GM23248 (cell line): ENCODE measurements around the gene RBFOX1. TPM values are rescaled to one million over a fixed set of nuclear protein-coding genes. Genes with fewer than 3 reads are reported as not detected.

Experiments used
- DNase-seq: peaks from one replicate; pipeline ENCODE4 v3.0.0-alpha.2; 2015
- H2AFZ ChIP-seq: fragments of 200-600 bp; sonication (generic); 2 replicates; pipeline ENCODE4 v1.6.1; 2016; ENCODE audit warnings: antibody characterized with exemption
- H3F3A ChIP-seq: fragments of 200-600 bp; sonication (generic); 2 replicates; pipeline ENCODE4 v1.6.1; 2016; ENCODE audit warnings: mild to moderate bottlenecking, antibody characterized with exemption, mixed run types; ENCODE audit not compliant: insufficient read depth
- H3K27ac ChIP-seq: fragments of 200-600 bp; sonication (generic); 2 replicates; pipeline ENCODE4 v1.5.1; 2016; ENCODE audit warnings: mild to moderate bottlenecking
- H3K27me3 ChIP-seq: fragments of 200-600 bp; sonication (generic); replicated peaks from 2 replicates; pipeline ENCODE4 v1.6.1; 2016; ENCODE audit warnings: mild to moderate bottlenecking; ENCODE audit not compliant: insufficient read depth
- H3K36me3 ChIP-seq: fragments of 200-600 bp; sonication (generic); 2 replicates; pipeline ENCODE4 v1.6.1; 2016; ENCODE audit warnings: low read depth, mild to moderate bottlenecking
- H3K4me1 ChIP-seq: fragments of 200-600 bp; sonication (generic); 2 replicates; pipeline ENCODE4 v1.6.1; 2016; ENCODE audit warnings: mild to moderate bottlenecking; ENCODE audit not compliant: insufficient read depth
- H3K4me2 ChIP-seq: fragments of 200-600 bp; sonication (generic); one replicate; pipeline ENCODE4 v1.6.1; 2016; ENCODE audit warnings: mild to moderate bottlenecking; ENCODE audit not compliant: unreplicated experiment
- H3K4me3 ChIP-seq: fragments of 200-600 bp; sonication (generic); 2 replicates; pipeline ENCODE4 v1.5.1; 2016; ENCODE audit warnings: mild to moderate bottlenecking
- H3K79me2 ChIP-seq: fragments of 200-600 bp; sonication (generic); 2 replicates; pipeline ENCODE4 v1.6.1; 2016; ENCODE audit warnings: mild to moderate bottlenecking; ENCODE audit not compliant: insufficient read depth
- H3K9ac ChIP-seq: fragments of 200-600 bp; sonication (generic); 2 replicates; pipeline ENCODE4 v1.6.1; 2016; ENCODE audit warnings: mild to moderate bottlenecking
- H3K9me2 ChIP-seq: fragments of 200-600 bp; sonication (generic); 2 replicates; pipeline ENCODE4 v1.6.1; 2016; ENCODE audit warnings: mixed run types, mild to moderate bottlenecking, moderate library complexity; ENCODE audit not compliant: insufficient read depth
- H3K9me3 ChIP-seq: fragments of 200-600 bp; sonication (generic); one replicate; pipeline ENCODE4 v1.6.1; 2017; ENCODE audit warnings: low read depth
- H4K20me1 ChIP-seq: fragments of 200-600 bp; sonication (generic); 2 replicates; pipeline ENCODE4 v1.6.0; 2016; ENCODE audit not compliant: insufficient read depth
- EZH2 ChIP-seq: fragments of 200-600 bp; sonication (generic); IDR thresholded peaks from 2 replicates; pipeline ENCODE4 v1.6.1; 2018; ENCODE audit warnings: antibody characterized with exemption, mild to moderate bottlenecking; ENCODE audit not compliant: insufficient read depth, poor library complexity, severe bottlenecking
- EZH2phosphoT487 ChIP-seq: fragments of 200-600 bp; sonication (generic); IDR thresholded peaks from 2 replicates; pipeline ENCODE4 v1.6.1; 2018; ENCODE audit warnings: antibody characterized with exemption, moderate library complexity, mild to moderate bottlenecking, low read depth; ENCODE audit not compliant: insufficient read depth
- WGBS, 2 experiments: methylation state at CpG; one replicate each; pipeline ENCODE4 v1.1.6; 2015 to 2017; ENCODE audit warnings: low lambda C conversion rate in 2 of 2, low coverage in 1 of 2; ENCODE audit errors: missing lambda C conversion rate in 2 of 2; 5-methylcytosine and 5-hydroxymethylcytosine counted together
- in situ Hi-C: fragments of 300-500 bp; cut with MboI; formaldehyde crosslinking; loops from 2 replicates; pipeline ENCODE4 v1.15.0; 2020
- polyA plus RNA-seq: library from polyadenylated mRNA; unstranded; fragments of >200 nt; fragmentation: Nextera tagmentation; extraction: Ambion mirVana; gene quantifications from 2 replicates; pipeline ENCODE4 v1.2.1, GENCODE V29; 2016
- total RNA-seq: library from RNA; depleted of rRNA; stranded (reverse); fragments of >200 nt; shearing (Covaris generic); gene quantifications from 2 replicates; pipeline ENCODE4 v1.2.3, GENCODE V29; 2014

RBFOX1 gene
- total and polyA plus RNA-seq, 2 experiments from 2014 or later = not detected

GRCh38 chr16:7443142-7443541, 110.5 kb downstream of the RBFOX1 start:
- Histone ChIP-seq H3K9ac (no peak overlapping the region), H3K4me1 (no peaks in the 10 kb centered on the region), H3K9me2 (no peaks in the 10 kb centered on the region), H3K79me2 (no peaks in the 10 kb centered on the region), H3K27me3 (no peaks in the 10 kb centered on the region), H4K20me1 (no peaks in the 10 kb centered on the region), H3K4me2 (no peak overlapping the region), H2AFZ (no peak overlapping the region), H3K27ac (no peak overlapping the region), H3K36me3 (no peaks in the 10 kb centered on the region), H3K9me3 (no peaks in the 10 kb centered on the region), H3K4me3 (no peak overlapping the region), H3F3A (no peaks in the 10 kb centered on the region)
- in situ Hi-C loops = no loop called here
- DNase-seq = no peak
- TF ChIP-seq EZH2phosphoT487 (no peak), EZH2 (no peak)
- WGBS, 2 experiments = 17 to 26% methylated on average over 4 of the region's 4 CpGs

GRCh38 chr16:7443648-7444365, 111.2 kb downstream of the RBFOX1 start:
- no peaks in the 10 kb centered on the region for H3K9me2 ChIP-seq
- no peak overlapping the region for H3K4me3 ChIP-seq
- TF ChIP-seq EZH2phosphoT487 (no peak), EZH2 (no peak)
- H2AFZ ChIP-seq = no peak overlapping the region
- H3K4me2 ChIP-seq = no peak overlapping the region
- H3K36me3 ChIP-seq = no peaks in the 10 kb centered on the region
- H3K27ac ChIP-seq = no peak overlapping the region
- no peaks in the 10 kb centered on the region for H3F3A ChIP-seq
- H3K79me2 ChIP-seq = no peaks in the 10 kb centered on the region
- H4K20me1 ChIP-seq = no peaks in the 10 kb centered on the region
- in situ Hi-C loops = no loop called here
- no peaks in the 10 kb centered on the region for H3K4me1 ChIP-seq
- WGBS, 2 experiments = 11 to 16% methylated on average over 11 of the region's 11 CpGs
- no peaks in the 10 kb centered on the region for H3K9me3 ChIP-seq
- H3K27me3 ChIP-seq = no peaks in the 10 kb centered on the region
- DNase-seq = no peak
- H3K9ac ChIP-seq = no peak overlapping the region

- no peak overlapping the region for H2AFZ ChIP-seq
- H3K36me3 ChIP-seq = no peaks in the 10 kb centered on the region
- no peak overlapping the region for H3K27ac ChIP-seq
- no peak overlapping the region for H3K4me3 ChIP-seq
- TF ChIP-seq EZH2 = no peak
- TF ChIP-seq EZH2phosphoT487 = no peak
- no peaks in the 10 kb centered on the region for H3K9me3 ChIP-seq
- H4K20me1 ChIP-seq = no peaks in the 10 kb centered on the region
- H3K4me2 ChIP-seq = no peak overlapping the region
- DNase-seq = no peak
- H3K79me2 ChIP-seq = no peaks in the 10 kb centered on the region
- in situ Hi-C loops = no loop called here
- H3K9me2 ChIP-seq = no peaks in the 10 kb centered on the region
- no peak overlapping the region for H3K9ac ChIP-seq
- 30 to 48% methylated on average over 3 of the region's 3 CpGs for WGBS, 2 experiments
- H3F3A ChIP-seq = no peaks in the 10 kb centered on the region
- H3K4me1 ChIP-seq = no peaks in the 10 kb centered on the region
- H3K27me3 ChIP-seq = no peaks in the 10 kb centered on the region
These were observed 116.7 kb downstream of the RBFOX1 start for GRCh38 chr16:7449306-7449705.

- 39 to 41% methylated on average over 7 of the region's 7 CpGs for WGBS, 2 experiments
- Histone ChIP-seq H3K36me3 (no peaks in the 10 kb centered on the region), H3K4me1 (no peaks in the 10 kb centered on the region), H3K4me2 (no peak overlapping the region), H4K20me1 (no peaks in the 10 kb centered on the region), H2AFZ (no peak overlapping the region), H3F3A (no peaks in the 10 kb centered on the region), H3K79me2 (no peaks in the 10 kb centered on the region), H3K27me3 (no peaks in the 10 kb centered on the region), H3K4me3 (no peak overlapping the region), H3K9ac (no peak overlapping the region), H3K27ac (no peak overlapping the region), H3K9me2 (no peaks in the 10 kb centered on the region), H3K9me3 (no peaks in the 10 kb centered on the region)
- in situ Hi-C loops = no loop called here
- no peak for DNase-seq
- no peak for TF ChIP-seq EZH2
- TF ChIP-seq EZH2phosphoT487 = no peak
These were observed 117.2 kb downstream of the RBFOX1 start for GRCh38 chr16:7449808-7450207.
